Ascending aorta (tissue), 2 donors: ENCODE measurements around the gene LRRC7. TPM values are rescaled to one million over a fixed set of nuclear protein-coding genes. Genes with fewer than 3 reads are reported as not detected.

Experiments used
- DNase-seq, 2 donors: peaks; one replicate each; pipeline ENCODE4 v3.0.0-alpha.2; 2019; ENCODE audit warnings: low spot score in 2 of 2
- H3K27ac ChIP-seq, 2 donors: fragments of 200-600 bp; sonication (generic); one replicate each; pipeline ENCODE4 v1.5.1; 2016 to 2017; ENCODE audit warnings: mild to moderate bottlenecking in 1 of 2
- H3K27me3 ChIP-seq: fragments of 200-600 bp; sonication (generic); one replicate; pipeline ENCODE4 v1.5.1; 2017
- H3K36me3 ChIP-seq, 2 donors: fragments of 200-600 bp; sonication (generic); one replicate each; pipeline ENCODE4 v1.5.1; 2016
- H3K4me1 ChIP-seq, 2 donors: fragments of 200-600 bp; sonication (generic); one replicate each; pipeline ENCODE4 v1.5.1; 2016 to 2017; ENCODE audit warnings: mild to moderate bottlenecking in 1 of 2
- H3K4me3 ChIP-seq, 2 donors: fragments of 200-600 bp; sonication (generic); one replicate each; pipeline ENCODE4 v1.5.1; 2016 to 2017; ENCODE audit warnings: mild to moderate bottlenecking in 1 of 2
- H3K9me3 ChIP-seq, 2 donors: fragments of 200-600 bp; sonication (generic); one replicate each; pipeline ENCODE4 v1.5.1; 2016
- intact Hi-C: fragments of 100-400 bp; cut with DNase I; formaldehyde crosslinking; loops from one replicate; pipeline ENCODE4 v1.15.1; 2023
- total RNA-seq: library from RNA; depleted of rRNA; stranded (reverse); fragments of >200 nt; gene quantifications from one replicate; pipeline ENCODE4 v1.1.0, GENCODE V29; 2016
- TF ChIP-seq, protein P1 (sequence below), 3 experiments: fragments of 200-600 bp in 2 of 3; fragments of 450-650 bp in 1 of 3; sonication (generic) in 2 of 3; IDR thresholded peaks; one replicate each; pipeline ENCODE4 v1.5.1; 2016 to 2019; ENCODE audit warnings: antibody characterized with exemption in 3 of 3, mild to moderate bottlenecking in 1 of 3, moderate library complexity in 1 of 3

Gene LRRC7
- total RNA-seq, 1 donor from 2014 or later, result not detected

DNA sequence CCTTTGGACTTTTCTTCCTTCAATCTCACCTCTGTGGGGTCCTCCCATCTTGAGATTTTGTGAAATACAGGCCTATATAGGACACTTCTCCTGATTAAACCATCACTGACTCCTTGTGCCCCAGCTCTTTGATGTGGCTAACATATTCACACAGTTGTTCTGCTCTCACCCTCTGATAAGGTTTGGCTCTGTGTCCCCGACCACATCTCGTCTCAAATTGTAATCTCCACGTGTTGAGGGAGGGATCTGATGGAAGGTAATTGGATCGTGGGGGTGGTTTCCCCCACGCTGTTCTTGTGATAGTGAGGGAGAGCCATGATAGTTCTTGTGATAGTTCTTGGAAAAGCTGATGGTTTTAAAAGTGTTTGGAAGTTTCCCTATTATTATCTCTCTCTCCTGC is 19.7 kb downstream of the LRRC7 start:
- Histone ChIP-seq H3K4me3 (no peak overlapping the region), H3K4me1 (no peaks in the 10 kb centered on the region), H3K9me3 (no peaks in the 10 kb centered on the region), H3K36me3 (no peaks in the 10 kb centered on the region), H3K27ac (no peak overlapping the region), H3K27me3 (no peaks in the 10 kb centered on the region)
- TF ChIP-seq, protein P1, sequence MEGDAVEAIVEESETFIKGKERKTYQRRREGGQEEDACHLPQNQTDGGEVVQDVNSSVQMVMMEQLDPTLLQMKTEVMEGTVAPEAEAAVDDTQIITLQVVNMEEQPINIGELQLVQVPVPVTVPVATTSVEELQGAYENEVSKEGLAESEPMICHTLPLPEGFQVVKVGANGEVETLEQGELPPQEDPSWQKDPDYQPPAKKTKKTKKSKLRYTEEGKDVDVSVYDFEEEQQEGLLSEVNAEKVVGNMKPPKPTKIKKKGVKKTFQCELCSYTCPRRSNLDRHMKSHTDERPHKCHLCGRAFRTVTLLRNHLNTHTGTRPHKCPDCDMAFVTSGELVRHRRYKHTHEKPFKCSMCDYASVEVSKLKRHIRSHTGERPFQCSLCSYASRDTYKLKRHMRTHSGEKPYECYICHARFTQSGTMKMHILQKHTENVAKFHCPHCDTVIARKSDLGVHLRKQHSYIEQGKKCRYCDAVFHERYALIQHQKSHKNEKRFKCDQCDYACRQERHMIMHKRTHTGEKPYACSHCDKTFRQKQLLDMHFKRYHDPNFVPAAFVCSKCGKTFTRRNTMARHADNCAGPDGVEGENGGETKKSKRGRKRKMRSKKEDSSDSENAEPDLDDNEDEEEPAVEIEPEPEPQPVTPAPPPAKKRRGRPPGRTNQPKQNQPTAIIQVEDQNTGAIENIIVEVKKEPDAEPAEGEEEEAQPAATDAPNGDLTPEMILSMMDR (IDR thresholded peaks at IDR 0.05), result no peak
- no peak for DNase-seq
- intact Hi-C loops, result no loop called here

DNA sequence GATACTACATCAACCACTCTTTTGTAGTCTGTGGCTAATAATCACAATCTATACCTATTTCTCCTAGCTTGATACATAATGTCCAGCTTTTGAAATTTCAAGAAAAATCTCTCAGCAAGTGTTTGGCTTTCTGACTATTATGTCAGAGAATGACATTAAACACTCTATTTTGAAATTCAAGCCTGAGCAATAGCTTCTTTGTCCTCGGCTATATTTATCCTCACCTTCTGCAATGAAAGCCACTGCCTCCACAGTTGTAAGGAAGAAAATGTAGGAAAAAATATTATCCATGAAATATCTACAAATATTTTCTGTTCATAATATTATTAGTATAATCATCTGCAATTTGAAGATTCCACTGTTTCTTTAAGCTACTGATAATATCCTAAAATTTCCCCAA is 22.1 kb downstream of the LRRC7 start:
- intact Hi-C loops, result no loop called here
- Histone ChIP-seq H3K4me3 (no peak overlapping the region), H3K9me3 (no peaks in the 10 kb centered on the region), H3K27me3 (no peaks in the 10 kb centered on the region), H3K36me3 (no peaks in the 10 kb centered on the region), H3K27ac (no peak overlapping the region), H3K4me1 (no peaks in the 10 kb centered on the region)
- DNase-seq, result no peak
- TF ChIP-seq, protein P1 (IDR thresholded peaks at IDR 0.05), result no peak

DNA sequence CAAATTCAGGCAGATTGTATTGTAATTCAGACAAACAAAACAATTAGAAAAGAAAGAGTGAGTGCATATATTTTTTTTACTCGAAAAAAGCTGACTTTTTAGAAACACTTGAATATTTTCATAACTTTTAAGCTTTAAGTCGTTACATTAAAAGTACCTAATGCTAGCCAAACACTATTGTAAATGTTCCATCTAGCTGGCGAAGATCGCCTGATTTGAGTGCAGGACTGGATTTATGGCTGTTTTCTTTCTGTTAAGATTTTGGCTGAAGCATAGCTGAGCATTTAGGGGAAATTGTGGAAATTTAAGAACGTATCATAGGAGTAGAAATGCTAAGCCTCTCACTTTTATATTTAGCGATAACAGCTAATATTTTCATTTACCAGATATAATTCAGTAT is 24.6 kb downstream of the LRRC7 start:
- no peak overlapping the region for H3K4me3 ChIP-seq
- no peak for DNase-seq
- H3K4me1 ChIP-seq, result no peaks in the 10 kb centered on the region
- no peaks in the 10 kb centered on the region for H3K9me3 ChIP-seq
- no peaks in the 10 kb centered on the region for H3K36me3 ChIP-seq
- TF ChIP-seq, protein P1 (IDR thresholded peaks at IDR 0.05), result no peak
- intact Hi-C loops, result no loop called here
- H3K27me3 ChIP-seq, result no peaks in the 10 kb centered on the region
- H3K27ac ChIP-seq, result no peak overlapping the region

DNA sequence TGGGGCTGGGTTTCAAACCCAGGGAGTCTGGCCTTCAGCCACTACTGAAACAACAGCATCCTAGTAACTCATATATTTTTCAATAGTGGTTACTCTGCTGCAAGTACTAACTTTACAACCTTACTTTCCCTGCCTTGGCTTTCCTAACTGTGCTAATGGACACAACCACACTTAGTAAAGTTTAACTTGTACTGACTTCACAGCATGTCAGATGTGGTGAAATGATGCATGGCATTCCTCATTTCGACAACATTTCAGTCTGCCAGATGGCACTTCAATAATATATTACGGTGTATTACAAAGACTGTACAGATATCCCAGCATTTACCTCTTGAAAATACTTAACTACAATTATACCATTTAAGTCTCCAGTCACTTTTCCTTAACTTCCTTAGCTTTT is 27.8 kb downstream of the LRRC7 start:
- intact Hi-C loops, result no loop called here
- Histone ChIP-seq H3K27me3 (no peaks in the 10 kb centered on the region), H3K4me3 (no peak overlapping the region), H3K4me1 (no peaks in the 10 kb centered on the region), H3K9me3 (no peaks in the 10 kb centered on the region), H3K27ac (no peak overlapping the region), H3K36me3 (no peaks in the 10 kb centered on the region)
- TF ChIP-seq, protein P1 (IDR thresholded peaks at IDR 0.05), result no peak
- no peak for DNase-seq

DNA sequence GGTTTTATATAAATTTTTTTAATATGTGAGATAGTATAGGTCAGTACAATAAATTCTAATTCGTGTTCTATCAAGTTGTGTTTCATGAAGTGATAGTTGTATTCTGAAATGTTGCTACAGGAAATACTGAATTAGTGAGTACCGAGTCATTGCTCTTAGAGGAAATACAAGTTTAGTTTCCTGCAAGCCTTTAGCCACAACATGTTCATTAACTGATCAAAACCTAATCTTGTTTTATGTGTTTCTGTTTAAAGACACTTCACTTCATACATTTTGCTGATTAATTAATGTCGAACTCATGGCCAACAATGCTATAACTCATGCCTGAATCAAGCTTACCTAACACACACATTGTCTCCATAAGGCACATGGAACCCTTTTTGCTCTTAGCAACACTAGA is 43.6 kb downstream of the LRRC7 start:
- no peak for DNase-seq
- H3K4me3 ChIP-seq, result no peak overlapping the region
- H3K27ac ChIP-seq, result no peak overlapping the region
- TF ChIP-seq, protein P1 (IDR thresholded peaks at IDR 0.05), result no peak
- intact Hi-C loops, result no loop called here
- no peaks in the 10 kb centered on the region for H3K36me3 ChIP-seq
- H3K9me3 ChIP-seq, result no peaks in the 10 kb centered on the region
- no peaks in the 10 kb centered on the region for H3K27me3 ChIP-seq
- no peaks in the 10 kb centered on the region for H3K4me1 ChIP-seq

DNA sequence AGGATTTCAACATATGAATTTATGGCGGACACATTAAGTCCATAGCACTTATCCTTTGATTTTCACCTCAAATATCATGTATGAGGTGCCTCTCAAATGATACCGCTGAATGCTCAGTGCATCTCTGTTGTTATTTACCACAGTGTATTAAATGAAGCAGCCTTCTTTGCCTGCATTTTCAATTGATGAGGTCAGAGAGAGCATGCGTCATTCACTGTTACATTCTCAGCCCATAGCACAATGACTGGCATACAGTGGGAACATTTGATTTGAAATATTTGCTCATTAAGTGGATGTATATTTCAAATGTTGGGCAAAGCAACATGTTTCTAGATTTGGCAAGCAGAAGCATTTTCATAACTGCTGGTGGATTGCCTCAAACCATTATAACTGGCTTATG is 45.7 kb downstream of the LRRC7 start:
- H3K27ac ChIP-seq, result no peak overlapping the region
- no peaks in the 10 kb centered on the region for H3K27me3 ChIP-seq
- intact Hi-C loops, result no loop called here
- DNase-seq, result no peak
- TF ChIP-seq, protein P1 (IDR thresholded peaks at IDR 0.05), result no peak
- no peak overlapping the region for H3K4me3 ChIP-seq
- no peaks in the 10 kb centered on the region for H3K4me1 ChIP-seq
- H3K9me3 ChIP-seq, result no peaks in the 10 kb centered on the region
- H3K36me3 ChIP-seq, result no peaks in the 10 kb centered on the region
